ENCODE data around the gene ANKRD11.
"Not testable (repeated sequence)": the region's sequence is repeated elsewhere in the genome, so short reads cannot be mapped to it uniquely, and the experiment has no call there.

The ANKRD11 gene

GRCh38 chr16:89478576-89479221 is 11.7 kb downstream of the ANKRD11 start:
- DNase-seq (ENCODE audit: low read depth, low spot score): peak; percentile 62

GRCh38 chr16:89476811-89477261 is 13.5 kb downstream of the ANKRD11 start:
- no peak for DNase-seq (ENCODE audit: low read depth, low spot score)

GRCh38 chr16:89476379-89476778 is 14.0 kb downstream of the ANKRD11 start:
- no peak for DNase-seq (ENCODE audit: low read depth, low spot score)

- DNase-seq (ENCODE audit: low read depth, low spot score): no peak
Measured at GRCh38 chr16:89475144-89475543, 15.2 kb downstream of the ANKRD11 start.

DNA sequence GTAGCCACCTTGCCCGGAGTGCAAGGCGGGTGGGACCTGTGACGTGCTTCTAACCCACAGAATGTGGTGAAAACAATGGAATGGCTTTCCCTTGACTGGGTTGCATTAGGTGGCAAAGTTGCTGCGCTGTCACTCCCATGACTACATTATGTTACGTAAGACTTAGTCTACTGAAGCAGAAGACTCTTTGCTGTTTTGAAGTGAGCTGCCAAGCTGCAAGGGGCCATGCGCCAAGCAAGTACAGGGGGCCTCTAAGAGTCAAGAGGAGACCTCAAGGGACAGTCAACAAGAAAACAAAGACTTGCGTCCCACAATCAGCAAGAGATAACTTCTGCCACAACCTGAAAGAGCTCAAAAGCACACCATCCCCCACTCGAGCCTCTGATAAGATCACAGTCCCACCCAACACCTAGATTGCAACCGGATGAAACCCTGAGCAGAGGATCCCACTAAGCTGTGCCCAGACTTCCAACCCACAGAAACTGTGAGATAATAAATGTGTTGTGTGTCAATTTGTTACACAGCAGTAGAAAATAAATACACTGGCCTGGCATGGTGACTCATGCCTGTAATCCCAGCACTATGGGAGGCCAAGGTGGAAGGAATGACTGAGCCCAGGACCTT is 16.5 kb downstream of the ANKRD11 start:
- no peak for DNase-seq (ENCODE audit: low read depth, low spot score)

- no peak for DNase-seq (ENCODE audit: low read depth, low spot score)
Measured at GRCh38 chr16:89473136-89473712, 17.1 kb downstream of the ANKRD11 start.

- DNase-seq (ENCODE audit: low read depth, low spot score): no peak
Measured at GRCh38 chr16:89472711-89473075, 17.7 kb downstream of the ANKRD11 start.

DNA sequence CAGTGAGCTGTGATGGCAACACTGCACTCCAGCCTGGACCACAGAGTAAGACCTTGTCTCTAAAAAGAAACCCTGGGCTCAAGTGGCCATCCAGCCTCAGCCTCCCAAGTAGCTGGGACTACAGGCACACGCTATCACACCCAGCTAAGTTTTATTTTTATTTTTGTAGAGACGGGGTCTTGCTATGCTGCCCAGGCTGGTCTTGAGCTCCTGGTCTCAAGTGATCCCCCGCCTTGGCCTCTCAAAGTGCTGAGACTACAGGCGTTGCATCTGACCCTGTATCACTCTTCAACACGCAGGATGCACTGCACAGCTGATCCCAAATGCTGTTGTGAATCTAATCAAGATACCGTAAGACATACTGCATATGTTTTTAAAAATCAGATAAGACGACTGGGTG is 23.0 kb downstream of the ANKRD11 start:
- DNase-seq (ENCODE audit: low read depth, low spot score): no peak

GRCh38 chr16:89466920-89467319 is 23.4 kb downstream of the ANKRD11 start:
- DNase-seq (ENCODE audit: low read depth, low spot score): no peak

GRCh38 chr16:89463312-89463711 is 27.0 kb downstream of the ANKRD11 start:
- DNase-seq (ENCODE audit: low read depth, low spot score): not testable (repeated sequence)

DNA sequence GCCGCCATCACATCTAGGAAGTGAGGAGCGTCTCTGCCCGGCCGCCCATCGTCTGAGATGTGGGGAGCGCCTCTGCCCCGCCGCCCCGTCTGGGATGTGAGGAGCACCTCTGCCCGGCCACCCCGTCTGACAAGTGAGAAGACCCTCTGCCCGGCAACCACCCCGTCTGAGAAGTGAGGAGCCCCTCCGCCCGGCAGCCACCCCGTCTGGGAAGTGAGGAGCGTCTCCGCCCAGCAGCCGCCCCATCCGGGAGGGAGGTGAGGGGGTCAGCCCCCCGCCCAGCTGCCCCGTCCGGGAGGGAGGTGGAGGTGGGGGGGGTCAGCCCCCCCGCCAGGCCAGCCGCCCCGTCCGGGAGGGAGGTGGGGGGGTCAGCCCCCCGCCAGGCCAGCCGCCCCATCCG is 27.7 kb downstream of the ANKRD11 start:
- not testable (repeated sequence) for DNase-seq (ENCODE audit: low read depth, low spot score)

GRCh38 chr16:89461890-89462289 is 28.5 kb downstream of the ANKRD11 start:
- DNase-seq (ENCODE audit: low read depth, low spot score): not testable (repeated sequence)

DNA sequence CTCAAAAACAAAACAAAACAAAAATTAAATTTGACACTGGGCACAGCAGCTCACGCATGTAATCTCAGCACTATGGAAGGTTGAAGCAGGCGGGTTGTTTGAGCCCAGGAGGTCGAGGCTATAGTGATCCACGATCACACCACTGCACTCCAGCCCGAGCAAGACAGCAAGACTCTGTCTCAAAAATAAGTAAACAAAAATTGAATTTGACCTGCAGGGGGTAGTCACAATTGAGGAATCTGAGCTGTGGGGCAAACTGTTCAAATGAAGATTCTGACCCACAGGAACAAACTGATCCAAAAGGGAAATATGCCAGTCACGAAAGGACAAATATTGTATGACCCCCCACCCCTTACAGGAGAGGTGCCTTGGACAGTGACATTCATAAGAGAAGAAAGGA is 29.8 kb downstream of the ANKRD11 start:
- no peak for DNase-seq (ENCODE audit: low read depth, low spot score)

DNA sequence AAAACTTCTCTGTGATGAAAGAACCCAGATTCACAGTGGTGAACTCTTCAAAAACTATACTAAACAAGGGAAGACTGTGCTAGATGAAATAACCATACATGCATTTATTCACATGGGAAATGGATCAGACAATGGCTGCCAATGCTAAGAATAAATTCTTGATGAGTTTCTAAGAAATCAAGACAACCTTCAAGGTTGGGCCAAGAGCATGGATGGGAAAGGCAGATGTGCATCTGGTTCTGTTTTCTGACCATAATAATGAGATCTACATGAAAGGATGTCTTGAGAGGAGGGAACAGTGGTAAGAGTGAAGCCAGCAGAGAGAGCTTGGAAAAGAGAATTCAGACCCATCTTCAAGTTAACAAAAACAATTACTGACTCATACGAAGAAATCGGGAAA is 31.4 kb downstream of the ANKRD11 start:
- no peak for DNase-seq (ENCODE audit: low read depth, low spot score)

- DNase-seq (ENCODE audit: low read depth, low spot score): no peak
Measured at GRCh38 chr16:89458551-89458950, 31.8 kb downstream of the ANKRD11 start.

DNA sequence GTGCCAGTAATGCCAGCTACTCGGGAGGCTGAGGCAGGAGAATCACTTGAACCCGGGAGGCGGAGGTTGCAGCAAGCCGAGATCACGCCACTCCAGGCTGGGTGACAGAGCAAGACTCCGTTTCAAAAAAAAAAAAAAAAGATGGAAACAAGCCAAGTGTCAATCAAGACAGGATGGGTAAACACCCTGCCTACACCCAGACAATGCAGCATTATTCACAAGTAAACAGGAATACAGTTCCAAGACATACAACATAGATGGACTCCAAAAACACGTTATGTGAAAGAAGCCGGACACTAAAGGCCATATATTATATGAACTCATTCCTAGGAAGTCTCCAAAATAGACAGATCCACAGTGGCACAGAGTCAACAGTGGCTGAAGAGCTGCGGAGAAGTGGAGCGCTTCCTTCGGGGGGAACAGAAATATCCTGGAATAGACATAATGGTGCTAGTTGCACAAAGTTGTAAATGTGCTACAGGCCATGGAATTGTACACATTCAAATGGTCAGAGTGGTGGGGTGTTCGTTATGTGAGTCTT is 33.9 kb downstream of the ANKRD11 start:
- no peak for DNase-seq (ENCODE audit: low read depth, low spot score)

- no peak for DNase-seq (ENCODE audit: low read depth, low spot score)
Measured at GRCh38 chr16:89455692-89456091, 34.7 kb downstream of the ANKRD11 start.

GRCh38 chr16:89455178-89455577 is 35.2 kb downstream of the ANKRD11 start:
- DNase-seq (ENCODE audit: low read depth, low spot score): no peak

DNA sequence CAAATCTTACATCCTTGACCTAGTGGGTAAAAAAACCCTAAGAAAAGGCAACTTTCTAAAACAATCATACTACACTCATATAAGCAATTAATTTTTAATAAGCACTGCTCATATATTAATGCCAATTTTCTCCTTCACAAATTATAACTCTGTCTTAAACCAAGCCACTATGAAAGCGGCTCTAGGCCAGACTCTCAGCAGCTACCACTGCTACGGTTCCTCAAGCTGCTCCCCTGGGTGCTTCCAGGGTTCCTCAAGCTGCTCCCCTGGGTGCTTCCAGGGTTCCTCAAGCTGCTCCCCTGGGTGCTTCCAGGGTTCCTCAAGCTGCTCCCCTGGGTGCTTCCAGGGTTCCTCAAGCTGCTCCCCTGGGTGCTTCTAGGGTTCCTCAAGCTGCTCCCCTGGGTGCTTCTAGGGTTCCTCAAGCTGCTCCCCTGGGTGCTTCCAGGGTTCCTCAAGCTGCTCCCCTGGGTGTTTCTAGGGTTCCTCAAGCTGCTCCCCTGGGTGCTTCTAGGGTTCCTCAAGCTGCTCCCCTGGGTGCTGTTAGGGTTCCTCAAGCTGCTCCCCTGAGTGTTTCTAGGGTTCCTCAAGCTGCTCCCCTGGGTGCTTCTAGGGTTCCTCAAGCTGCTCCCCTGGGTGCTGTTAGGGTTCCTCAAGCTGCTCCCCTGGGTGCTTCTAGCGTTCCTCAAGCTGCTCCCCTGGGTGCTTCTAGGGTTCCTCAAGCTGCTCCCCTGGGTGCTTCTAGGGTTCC is 35.8 kb downstream of the ANKRD11 start:
- not testable (repeated sequence) for DNase-seq (ENCODE audit: low read depth, low spot score)

DNA sequence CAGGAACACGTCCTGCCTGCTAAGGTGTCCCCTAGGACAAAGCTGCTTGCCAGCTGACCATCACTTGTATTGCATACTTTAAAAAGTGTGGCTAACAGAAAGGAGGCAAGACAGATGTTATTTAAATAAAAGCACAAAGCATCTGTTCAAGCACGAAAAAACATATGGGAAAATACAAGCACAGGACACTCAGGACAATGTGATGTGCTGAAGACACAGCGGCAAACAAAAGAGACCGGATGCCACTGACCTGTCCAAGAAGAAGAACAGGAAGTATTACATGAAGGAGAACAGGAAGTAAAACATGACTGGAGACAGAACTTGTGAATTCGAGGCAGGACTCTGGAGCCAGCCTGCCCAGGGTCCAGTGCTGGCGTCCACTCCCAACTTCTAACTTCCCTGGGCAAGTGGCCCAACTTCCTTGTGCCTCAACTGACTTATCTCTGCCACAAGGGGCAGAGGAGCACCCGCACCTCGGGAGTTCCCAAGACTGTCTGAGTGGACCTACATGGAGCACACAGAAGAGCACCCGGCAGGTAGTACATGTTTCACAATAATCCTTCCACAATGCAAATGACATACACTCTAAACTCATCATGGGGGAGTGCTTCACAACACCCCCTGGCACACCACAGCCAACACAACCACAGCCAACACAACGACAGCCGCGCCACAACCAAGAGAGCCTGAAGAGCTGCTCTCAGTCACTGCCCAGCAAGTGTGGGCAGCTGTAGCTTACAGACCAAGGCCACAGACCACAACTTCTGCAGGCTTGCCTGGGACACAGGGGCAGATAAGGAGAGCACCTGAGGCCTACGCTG is 36.6 kb downstream of the ANKRD11 start:
- peak; percentile 34 for DNase-seq (ENCODE audit: low read depth, low spot score)

DNA sequence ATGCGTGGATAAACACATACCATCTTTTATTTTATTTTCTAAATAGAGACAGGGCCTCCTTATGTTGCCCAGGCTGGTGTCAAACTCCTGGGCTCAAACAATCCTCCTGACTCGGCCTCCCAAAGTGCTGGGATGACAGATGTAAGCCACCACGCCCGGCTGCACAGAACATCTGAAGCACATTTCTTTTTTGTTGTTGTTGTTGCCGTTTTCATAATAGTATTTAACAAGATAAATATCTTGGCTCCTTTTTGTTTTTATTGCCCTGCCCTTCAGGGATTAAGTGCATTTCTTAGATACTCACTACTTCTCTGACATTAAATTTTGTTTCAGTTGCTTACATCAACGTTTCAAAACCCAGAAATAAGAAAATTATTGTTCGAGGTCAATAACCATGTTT is 37.4 kb downstream of the ANKRD11 start:
- no peak for DNase-seq (ENCODE audit: low read depth, low spot score)

All from ELF-1 (cell line).